Karpas-422 (cell line): Measurements from ENCODE around the gene ZDHHC14. TPM values are rescaled to one million over a fixed set of nuclear protein-coding genes. Genes with fewer than 3 reads are reported as not detected.

ENCODE experiments used
- DNase-seq: peaks from one replicate; pipeline ENCODE4 v3.0.0-alpha.2; 2015
- H2AFZ ChIP-seq: fragments of 200-600 bp; sonication (generic); 2 replicates; pipeline ENCODE4 v1.6.1; 2014; ENCODE audit warnings: antibody characterized with exemption, low read length, mixed read lengths
- H3K27ac ChIP-seq: fragments of 200-600 bp; sonication (generic); 2 replicates; pipeline ENCODE4 v1.5.1; 2014; ENCODE audit warnings: mild to moderate bottlenecking, low read length, moderate library complexity
- H3K27me3 ChIP-seq: fragments of 200-600 bp; sonication (generic); 2 replicates; pipeline ENCODE4 v1.6.1; 2014; ENCODE audit warnings: low read length, mixed read lengths
- H3K36me3 ChIP-seq: fragments of 200-600 bp; sonication (generic); 2 replicates; pipeline ENCODE4 v1.6.1; 2014; ENCODE audit warnings: low read length, mixed read lengths; ENCODE audit not compliant: insufficient read depth
- H3K4me1 ChIP-seq: fragments of 200-600 bp; sonication (generic); 2 replicates; pipeline ENCODE4 v1.6.1; 2014; ENCODE audit warnings: mild to moderate bottlenecking, low read length, mixed read lengths
- H3K4me2 ChIP-seq: fragments of 200-600 bp; sonication (generic); 2 replicates; pipeline ENCODE4 v1.6.1; 2014; ENCODE audit warnings: low read length, low read depth, mild to moderate bottlenecking; ENCODE audit not compliant: poor library complexity, severe bottlenecking
- H3K4me3 ChIP-seq: fragments of 200-600 bp; sonication (generic); 2 replicates; pipeline ENCODE4 v1.5.1; 2014; ENCODE audit warnings: mild to moderate bottlenecking, antibody characterized with exemption, low read length, mixed read lengths
- H3K79me2 ChIP-seq: fragments of 200-600 bp; sonication (generic); 2 replicates; pipeline ENCODE4 v1.6.1; 2014; ENCODE audit warnings: mild to moderate bottlenecking, low read length, mixed read lengths
- H3K9ac ChIP-seq: fragments of 200-600 bp; sonication (generic); 2 replicates; pipeline ENCODE4 v1.6.0; 2014; ENCODE audit warnings: low read length
- H3K9me2 ChIP-seq: fragments of 200-600 bp; sonication (generic), shearing (Covaris generic); replicated peaks from 2 replicates; pipeline ENCODE4 v1.6.0; 2014; ENCODE audit warnings: mild to moderate bottlenecking, low read length, moderate library complexity; ENCODE audit not compliant: insufficient read depth
- H3K9me3 ChIP-seq: fragments of 300-700, 200-600 bp; sonication (generic); 2 replicates; pipeline ENCODE4 v1.6.1; 2014; ENCODE audit warnings: low read length, mixed read lengths
- H4K20me1 ChIP-seq: fragments of 200-600 bp; sonication (generic); 2 replicates; pipeline ENCODE4 v1.6.1; 2014; ENCODE audit warnings: mild to moderate bottlenecking, antibody characterized with exemption, low read length, low read depth; ENCODE audit not compliant: insufficient read depth
- total RNA-seq: library from RNA; depleted of rRNA; stranded (reverse); fragments of >200 nt; shearing (Covaris generic); gene quantifications from 2 replicates; pipeline ENCODE4 v1.2.3, GENCODE V29; 2014; ENCODE audit warnings: low replicate concordance

The ZDHHC14 gene
- total RNA-seq, 1 experiment from 2014 or later = 1.1 TPM

DNA sequence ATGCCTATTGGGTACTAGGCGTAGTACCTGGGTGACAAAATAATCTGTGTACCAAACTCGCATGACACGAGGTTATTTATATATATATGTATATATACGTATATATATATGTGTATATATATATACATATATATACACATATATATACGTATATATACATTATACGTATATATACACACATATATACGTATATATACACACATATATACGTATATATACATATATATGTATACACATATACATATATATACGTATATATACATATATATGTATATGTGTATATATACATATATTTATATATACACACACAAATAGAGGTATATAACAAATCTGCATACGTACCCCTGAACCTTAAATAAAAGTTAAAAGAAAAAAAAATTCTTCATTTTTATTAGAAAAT is 103.2 kb downstream of the ZDHHC14 start:
- no peaks in the 10 kb centered on the region for H3K4me1 ChIP-seq
- DNase-seq = no peak
- H3K9me2 ChIP-seq = no peaks in the 10 kb centered on the region
- H3K79me2 ChIP-seq = no peaks in the 10 kb centered on the region
- no peaks in the 10 kb centered on the region for H3K36me3 ChIP-seq
- H4K20me1 ChIP-seq = no peaks in the 10 kb centered on the region
- H3K4me3 ChIP-seq = no peak overlapping the region
- H3K27ac ChIP-seq = no peak overlapping the region
- no peaks in the 10 kb centered on the region for H3K27me3 ChIP-seq
- no peak overlapping the region for H2AFZ ChIP-seq
- no peaks in the 10 kb centered on the region for H3K9me3 ChIP-seq
- H3K9ac ChIP-seq = no peak overlapping the region
- no peak overlapping the region for H3K4me2 ChIP-seq

DNA sequence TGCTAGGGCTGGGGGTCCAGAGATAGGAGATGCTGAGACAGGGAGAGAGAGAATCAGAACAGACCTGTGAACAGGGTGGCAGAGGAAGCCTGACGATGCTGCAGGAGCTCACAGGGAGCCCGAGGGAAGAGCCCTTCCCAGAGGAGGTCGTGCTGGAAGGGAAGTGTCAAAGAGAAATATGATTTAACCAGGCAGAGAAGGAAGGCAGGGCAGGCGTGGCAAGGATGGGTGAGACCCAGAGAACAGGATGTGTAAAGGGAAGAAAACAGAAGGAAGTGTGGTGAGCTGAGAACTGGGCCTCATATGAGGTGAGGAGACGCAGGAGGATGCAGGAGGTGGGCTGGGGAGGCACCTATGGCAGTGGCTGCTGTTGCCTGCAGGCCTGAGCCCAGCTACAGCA is 105.6 kb downstream of the ZDHHC14 start:
- Histone ChIP-seq H4K20me1 (no peaks in the 10 kb centered on the region), H3K79me2 (no peaks in the 10 kb centered on the region), H3K27ac (no peak overlapping the region), H3K9me2 (no peaks in the 10 kb centered on the region), H2AFZ (no peak overlapping the region), H3K4me1 (no peaks in the 10 kb centered on the region), H3K9me3 (no peaks in the 10 kb centered on the region), H3K4me2 (no peak overlapping the region), H3K36me3 (no peaks in the 10 kb centered on the region), H3K27me3 (no peaks in the 10 kb centered on the region), H3K4me3 (no peak overlapping the region), H3K9ac (no peak overlapping the region)
- DNase-seq = no peak

- H3K9me3 ChIP-seq = no peaks in the 10 kb centered on the region
- H3K4me3 ChIP-seq = no peak overlapping the region
- H3K79me2 ChIP-seq = no peaks in the 10 kb centered on the region
- H3K27me3 ChIP-seq = no peaks in the 10 kb centered on the region
- no peaks in the 10 kb centered on the region for H4K20me1 ChIP-seq
- H3K4me1 ChIP-seq = no peaks in the 10 kb centered on the region
- H3K9me2 ChIP-seq = no peaks in the 10 kb centered on the region
- no peaks in the 10 kb centered on the region for H3K36me3 ChIP-seq
- no peak for DNase-seq
- no peak overlapping the region for H3K4me2 ChIP-seq
- no peak overlapping the region for H2AFZ ChIP-seq
- H3K9ac ChIP-seq = no peak overlapping the region
- no peak overlapping the region for H3K27ac ChIP-seq
Observed at GRCh38 chr6:157487110-157487773, 106.3 kb downstream of the ZDHHC14 start.

GRCh38 chr6:157488058-157488457 is 107.1 kb downstream of the ZDHHC14 start:
- H3K4me1 ChIP-seq = no peaks in the 10 kb centered on the region
- H3K36me3 ChIP-seq = no peaks in the 10 kb centered on the region
- no peak overlapping the region for H3K4me2 ChIP-seq
- no peak overlapping the region for H3K4me3 ChIP-seq
- H2AFZ ChIP-seq = no peak overlapping the region
- no peaks in the 10 kb centered on the region for H3K9me2 ChIP-seq
- no peak overlapping the region for H3K27ac ChIP-seq
- DNase-seq = no peak
- H3K9ac ChIP-seq = no peak overlapping the region
- H3K27me3 ChIP-seq = no peaks in the 10 kb centered on the region
- H4K20me1 ChIP-seq = no peaks in the 10 kb centered on the region
- H3K79me2 ChIP-seq = no peaks in the 10 kb centered on the region
- H3K9me3 ChIP-seq = no peaks in the 10 kb centered on the region

DNA sequence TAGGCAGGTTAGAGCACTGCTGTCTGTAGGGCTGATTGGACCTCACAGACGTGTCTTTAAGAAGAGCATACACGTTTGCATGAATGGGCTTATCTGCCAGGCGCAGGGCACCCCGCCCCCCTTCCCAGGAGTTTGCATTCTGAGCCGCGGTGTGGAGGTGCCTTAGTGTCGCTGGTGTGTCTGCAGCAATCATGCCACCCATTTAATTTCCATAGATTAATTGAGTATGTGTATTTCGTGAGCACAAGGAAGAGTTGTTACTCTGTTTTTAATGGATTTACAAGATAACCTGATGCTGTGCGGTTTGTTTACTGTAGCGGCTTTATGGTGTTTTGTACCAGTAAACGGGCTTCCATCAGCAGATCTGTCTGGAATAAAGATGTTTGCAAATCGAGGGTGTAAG is 107.7 kb downstream of the ZDHHC14 start:
- Histone ChIP-seq H3K9ac (no peak overlapping the region), H3K4me3 (no peak overlapping the region), H3K4me1 (no peaks in the 10 kb centered on the region), H3K36me3 (no peaks in the 10 kb centered on the region), H3K9me3 (no peaks in the 10 kb centered on the region), H2AFZ (no peak overlapping the region), H4K20me1 (no peaks in the 10 kb centered on the region), H3K9me2 (no peaks in the 10 kb centered on the region), H3K4me2 (no peak overlapping the region), H3K79me2 (no peaks in the 10 kb centered on the region), H3K27ac (no peak overlapping the region), H3K27me3 (no peaks in the 10 kb centered on the region)
- DNase-seq = no peak

DNA sequence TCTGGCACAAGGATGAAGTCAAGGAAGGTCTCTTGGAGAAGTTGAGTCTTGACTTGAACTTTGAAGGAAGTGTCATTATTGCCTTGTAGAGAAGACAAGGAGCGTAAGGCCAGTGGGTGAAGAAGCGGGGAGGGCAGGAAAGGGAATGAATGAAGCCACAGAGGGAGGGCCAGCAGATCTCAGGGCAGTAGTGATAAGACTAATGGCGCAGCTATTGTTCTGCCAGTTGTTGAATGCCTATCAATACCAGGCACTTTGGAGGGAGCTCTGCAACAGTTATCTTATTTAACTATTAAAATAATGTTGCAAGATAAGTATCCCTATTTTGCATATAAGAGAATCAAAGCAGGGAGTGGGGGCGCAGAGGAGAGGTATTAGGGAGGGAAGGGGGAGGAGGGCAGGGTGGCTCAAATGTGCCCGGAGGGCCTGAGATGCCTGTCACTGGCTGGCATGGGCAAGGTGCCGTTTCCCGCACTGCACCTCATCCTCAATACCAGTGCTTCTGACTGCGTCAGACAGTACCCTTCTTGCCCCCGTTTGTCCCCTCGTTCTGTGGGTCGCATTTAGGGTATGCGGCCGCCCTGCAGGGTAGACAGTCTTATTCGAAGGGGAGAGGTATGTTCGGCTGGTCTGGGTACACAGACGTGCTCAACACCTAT is 109.8 kb downstream of the ZDHHC14 start:
- no peaks in the 10 kb centered on the region for H4K20me1 ChIP-seq
- H3K9ac ChIP-seq = no peak overlapping the region
- no peaks in the 10 kb centered on the region for H3K4me1 ChIP-seq
- H3K4me3 ChIP-seq = no peak overlapping the region
- H3K9me2 ChIP-seq = no peaks in the 10 kb centered on the region
- H3K4me2 ChIP-seq = no peak overlapping the region
- H3K9me3 ChIP-seq = no peaks in the 10 kb centered on the region
- no peak for DNase-seq
- H3K27ac ChIP-seq = no peak overlapping the region
- no peak overlapping the region for H2AFZ ChIP-seq
- no peaks in the 10 kb centered on the region for H3K36me3 ChIP-seq
- no peaks in the 10 kb centered on the region for H3K27me3 ChIP-seq
- H3K79me2 ChIP-seq = no peaks in the 10 kb centered on the region

DNA sequence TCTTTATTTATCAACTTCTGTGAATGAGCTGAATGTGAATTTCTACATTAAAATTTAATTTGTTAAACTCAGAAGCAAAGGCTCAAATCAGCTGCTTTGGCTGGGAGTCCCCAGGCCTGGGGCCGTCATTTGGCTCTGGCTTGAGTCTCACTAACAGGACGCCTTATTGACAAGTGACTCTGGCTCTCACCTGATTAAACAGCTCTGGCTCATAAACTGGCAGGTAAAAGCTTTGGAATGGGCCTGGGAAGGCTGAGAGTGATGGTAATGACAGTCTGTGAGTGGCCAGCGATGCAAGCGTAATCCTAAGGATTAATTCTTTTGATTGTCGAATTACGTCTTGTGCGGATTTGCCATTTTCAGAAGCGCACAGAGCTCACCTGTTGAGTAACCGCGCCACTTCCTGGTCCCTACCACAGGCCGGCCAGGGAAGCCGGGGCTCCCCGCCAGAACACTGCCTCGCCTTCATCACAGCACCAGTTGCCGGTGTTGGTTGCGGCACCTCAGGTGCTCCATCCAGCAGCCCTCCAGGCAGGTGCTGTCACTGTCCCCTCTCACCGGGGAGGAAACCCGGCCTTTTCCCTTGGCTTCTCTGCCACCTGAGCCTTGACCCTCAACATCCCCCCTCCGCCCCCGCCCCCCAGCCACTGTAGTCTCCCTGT is 110.7 kb downstream of the ZDHHC14 start:
- no peaks in the 10 kb centered on the region for H3K9me3 ChIP-seq
- no peaks in the 10 kb centered on the region for H3K4me1 ChIP-seq
- no peak overlapping the region for H2AFZ ChIP-seq
- no peaks in the 10 kb centered on the region for H3K36me3 ChIP-seq
- no peaks in the 10 kb centered on the region for H3K79me2 ChIP-seq
- no peak for DNase-seq
- no peak overlapping the region for H3K4me3 ChIP-seq
- no peak overlapping the region for H3K4me2 ChIP-seq
- no peak overlapping the region for H3K27ac ChIP-seq
- H3K9ac ChIP-seq = no peak overlapping the region
- no peaks in the 10 kb centered on the region for H4K20me1 ChIP-seq
- H3K27me3 ChIP-seq = no peaks in the 10 kb centered on the region
- no peaks in the 10 kb centered on the region for H3K9me2 ChIP-seq

DNA sequence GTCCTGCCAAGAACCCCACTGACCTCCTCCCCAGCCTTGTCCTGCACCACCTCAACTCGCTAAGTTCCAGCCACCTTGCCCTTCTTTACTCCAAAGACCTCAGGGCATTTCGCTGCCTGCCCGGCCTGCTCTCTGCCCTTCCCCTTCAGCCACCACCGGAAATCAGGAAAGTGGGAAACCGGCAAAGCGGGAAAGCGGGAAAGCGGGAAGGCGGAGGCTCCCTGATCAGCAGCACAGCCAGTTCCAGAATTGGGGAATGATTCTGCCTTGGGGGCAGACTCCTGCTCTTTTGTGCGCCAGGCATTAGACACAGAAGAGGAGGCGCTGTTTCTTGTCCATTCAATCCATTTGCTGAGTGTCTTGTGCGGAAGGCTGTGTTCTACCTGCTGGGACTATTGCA is 111.3 kb downstream of the ZDHHC14 start:
- no peaks in the 10 kb centered on the region for H3K36me3 ChIP-seq
- DNase-seq = no peak
- no peak overlapping the region for H3K9ac ChIP-seq
- no peak overlapping the region for H3K4me3 ChIP-seq
- no peak overlapping the region for H3K4me2 ChIP-seq
- H3K79me2 ChIP-seq = no peaks in the 10 kb centered on the region
- no peaks in the 10 kb centered on the region for H3K9me3 ChIP-seq
- H3K4me1 ChIP-seq = no peaks in the 10 kb centered on the region
- H3K9me2 ChIP-seq = no peaks in the 10 kb centered on the region
- no peaks in the 10 kb centered on the region for H3K27me3 ChIP-seq
- H3K27ac ChIP-seq = no peak overlapping the region
- H2AFZ ChIP-seq = no peak overlapping the region
- H4K20me1 ChIP-seq = no peaks in the 10 kb centered on the region
